HG03378 (cell line): ENCODE results near the gene IRF9.
"Not testable (repeated sequence)": the region's sequence is repeated elsewhere in the genome, so short reads cannot be mapped to it uniquely, and the experiment has no call there.

ENCODE experiments used
- ATAC-seq: cut with Tn5 transposase; IDR thresholded peaks from one replicate; pipeline ENCODE4 v1.9.1; 2021; ENCODE audit warnings: mild to moderate bottlenecking, moderate library complexity; ENCODE audit not compliant: unreplicated experiment

The IRF9 gene

DNA sequence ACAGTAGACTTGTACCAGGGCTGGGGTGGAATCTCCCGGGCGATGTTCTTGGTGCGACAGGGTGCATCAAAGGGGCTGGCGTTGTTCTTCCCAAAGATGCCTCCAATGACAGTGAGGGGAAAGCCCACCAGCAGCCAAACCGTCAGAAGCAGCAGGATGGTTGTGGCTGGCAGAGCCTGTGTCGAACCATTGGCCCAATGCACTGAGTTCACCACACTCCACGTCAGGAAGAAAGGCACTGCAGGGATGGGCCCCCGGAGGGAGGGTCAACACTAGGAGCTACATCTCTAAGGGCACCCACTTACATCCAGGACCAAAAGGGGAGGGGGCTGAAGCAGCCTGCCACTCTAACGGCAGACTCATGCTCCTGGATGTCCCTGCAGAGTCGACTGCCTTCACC is 29.4 kb downstream of the IRF9 start:
- ATAC-seq: no peak

DNA sequence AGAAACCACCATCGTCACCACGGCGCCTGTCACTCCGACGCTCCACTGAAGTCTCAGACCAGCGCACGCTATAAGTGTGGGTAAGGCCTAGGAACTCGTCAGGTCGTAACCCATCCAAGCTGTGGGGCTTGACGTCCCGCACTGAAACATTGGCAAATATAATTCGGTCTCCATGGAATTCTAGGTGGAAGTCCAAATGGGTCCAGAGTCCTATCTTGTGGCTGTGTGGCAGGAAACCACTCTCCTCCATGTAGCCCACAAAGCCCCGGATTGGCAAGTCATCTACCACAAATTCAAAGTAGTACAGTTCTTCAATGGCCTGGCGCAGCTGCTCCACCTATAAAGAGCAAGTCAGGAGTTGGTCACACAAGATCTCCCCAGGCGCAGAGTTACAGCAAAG is 31.9 kb downstream of the IRF9 start:
- no peak for ATAC-seq

DNA sequence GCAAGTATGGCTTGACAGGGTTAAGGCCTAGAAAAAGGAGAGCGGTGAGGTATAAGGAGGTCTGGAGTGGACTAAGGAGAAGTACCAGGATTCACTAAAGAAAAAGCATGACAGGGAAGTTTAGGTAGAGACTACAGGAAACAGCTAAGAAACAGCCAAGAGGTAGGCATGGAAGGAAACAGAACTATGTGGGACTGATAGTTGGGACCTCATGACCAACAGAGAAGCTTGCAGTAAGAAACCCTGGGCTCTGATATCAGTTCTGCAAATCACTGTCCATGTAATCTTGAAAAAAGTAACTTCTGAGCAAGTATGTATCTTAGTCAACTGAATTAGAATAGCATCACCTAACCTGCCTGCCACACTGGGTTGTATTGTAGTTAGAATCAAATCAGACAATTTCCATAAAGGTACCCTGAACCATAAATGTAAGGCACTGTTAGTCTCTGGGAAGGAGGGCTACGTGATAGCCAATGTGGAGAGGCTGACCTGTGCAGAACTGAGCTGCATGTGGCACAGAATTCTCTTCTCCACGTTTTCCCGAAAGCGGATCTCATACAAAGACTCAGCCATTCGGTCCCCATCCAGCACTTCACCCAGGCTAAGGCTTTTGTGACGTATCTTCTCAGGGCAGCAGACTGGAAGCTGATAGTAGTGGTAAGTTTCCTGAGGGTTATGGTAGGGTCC is 33.3 kb downstream of the IRF9 start:
- no peak for ATAC-seq

DNA sequence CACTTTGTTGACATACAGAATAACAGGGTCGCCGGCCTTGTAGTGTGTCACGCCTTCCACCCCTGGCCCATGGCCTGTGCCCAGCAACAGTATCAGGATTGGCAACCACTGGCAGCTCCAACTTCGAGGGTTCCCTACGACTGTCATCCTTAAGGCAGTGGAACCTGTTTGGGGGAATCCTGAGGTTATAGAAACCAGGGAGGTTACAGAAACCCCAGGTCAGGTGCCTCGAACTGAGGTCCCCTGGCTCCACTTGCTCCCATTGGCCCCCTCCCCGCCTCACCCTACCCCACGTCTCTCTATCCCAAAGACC is 33.8 kb downstream of the IRF9 start:
- ATAC-seq: no peak

DNA sequence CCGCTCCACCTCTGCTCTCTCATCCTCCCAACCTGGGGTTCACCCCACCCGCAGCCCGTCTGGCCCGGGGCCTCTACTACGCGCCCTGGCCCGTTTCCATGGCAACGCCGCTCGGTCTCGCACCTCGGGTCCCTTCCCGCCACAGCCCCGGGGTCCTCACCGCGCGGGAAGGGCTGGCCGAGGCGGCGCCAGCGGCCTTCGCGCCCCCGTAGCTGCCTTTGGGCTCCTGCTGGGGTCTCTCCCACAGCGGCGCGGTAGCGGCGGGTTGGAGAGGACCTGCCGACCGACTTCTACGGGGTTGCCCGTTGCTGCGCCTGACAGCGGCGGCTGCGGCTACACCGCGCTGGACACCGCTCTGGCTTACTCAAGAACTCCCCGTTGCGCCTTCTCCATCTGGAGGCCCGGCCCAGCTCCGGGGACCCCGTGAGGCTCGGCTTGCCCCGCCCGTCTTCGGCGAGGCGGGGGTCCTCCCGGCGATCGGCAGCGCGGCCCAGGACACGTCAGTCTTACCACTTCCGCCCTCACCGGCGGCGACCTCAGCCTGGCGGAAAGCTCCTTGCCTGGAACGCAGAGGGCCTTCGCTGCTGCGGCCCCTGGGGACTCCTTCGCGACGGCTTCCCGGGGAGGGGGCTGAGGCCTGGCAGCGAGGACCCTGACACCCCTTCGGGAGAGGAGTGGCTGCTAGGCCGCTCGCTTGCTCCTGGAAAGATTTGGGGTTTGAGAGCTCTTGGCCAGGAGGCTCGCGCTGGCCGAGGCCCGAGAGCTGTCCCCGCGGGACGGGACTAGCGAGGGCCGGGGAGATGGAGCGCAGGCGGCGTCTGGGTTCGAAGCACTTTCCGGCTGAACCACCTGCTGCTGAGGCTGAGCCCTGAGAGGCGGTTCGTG is 34.4 kb downstream of the IRF9 start, which contains the start of gene TM9SF1:
TM9SF1 (minus strand) TSS at position 256 of the 885 bp plus-strand sequence. CDS start 422 bp downstream, outside the sequence.
- ATAC-seq: peak; percentile 80

DNA sequence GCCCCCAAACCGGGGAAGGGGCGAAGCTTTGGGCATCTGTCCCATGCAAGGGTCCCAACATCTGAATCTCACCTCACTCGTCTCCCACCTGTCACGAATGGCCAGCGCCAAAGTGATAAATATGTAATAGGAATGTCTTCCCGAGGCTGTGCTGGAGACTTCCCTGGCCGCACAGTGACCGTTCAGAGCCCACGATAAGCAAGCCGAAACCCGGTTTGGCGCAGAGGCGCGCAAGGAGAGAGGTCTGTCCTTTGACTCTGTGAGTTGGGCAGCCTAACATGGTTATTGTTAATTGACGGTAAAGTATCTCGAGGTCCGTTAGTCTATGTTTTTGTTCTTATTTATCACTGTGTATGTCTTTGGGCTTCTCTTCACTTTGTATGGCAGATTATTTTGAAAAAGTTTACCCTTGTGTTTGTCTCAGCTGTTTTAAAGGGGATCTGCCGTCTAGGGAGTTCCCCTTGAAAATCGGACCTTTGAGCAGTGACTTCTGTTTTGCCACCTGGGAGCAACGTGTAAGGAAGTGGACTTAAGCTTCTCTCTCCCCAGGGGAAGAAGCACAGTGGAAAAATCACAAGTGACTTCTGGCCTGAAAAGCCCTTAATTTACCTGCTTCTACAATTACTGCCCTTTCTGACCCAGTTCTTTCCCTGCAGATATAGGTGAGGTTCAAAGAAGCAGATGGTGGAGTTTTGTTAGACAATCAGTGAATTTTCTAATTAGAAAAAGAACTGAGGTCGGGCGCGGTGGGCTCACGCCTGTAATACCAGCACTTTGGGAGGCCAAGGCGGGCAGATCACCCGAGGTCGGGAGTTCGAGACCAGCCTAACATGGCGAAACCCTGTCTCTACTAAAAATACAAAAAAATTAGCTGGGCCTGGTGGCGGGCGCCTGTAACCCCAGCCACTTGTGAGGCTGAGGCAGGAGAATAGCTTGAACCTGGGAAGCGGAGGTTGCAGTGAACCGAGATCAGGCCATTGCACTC is 35.3 kb downstream of the IRF9 start:
- peak; percentile 20 for ATAC-seq

DNA sequence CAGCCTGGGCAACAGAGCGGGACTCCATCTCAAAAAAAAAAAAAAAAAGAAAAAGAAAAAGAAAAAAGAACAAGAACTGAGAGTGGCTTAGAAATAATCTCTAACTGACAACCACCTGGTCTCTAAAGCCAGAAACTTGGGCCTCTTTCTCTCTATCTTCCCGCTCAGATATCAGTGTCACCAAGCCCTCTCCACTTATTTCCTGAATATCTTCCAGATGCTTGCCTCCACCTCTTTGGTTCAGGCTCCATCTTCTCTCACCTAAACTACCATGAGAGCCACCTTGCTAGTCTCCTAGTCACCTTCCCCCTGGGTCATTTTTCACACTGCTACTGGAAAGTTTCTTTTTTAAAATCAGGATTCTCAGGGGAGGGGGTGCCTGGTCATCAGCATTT is 36.0 kb downstream of the IRF9 start:
- no peak for ATAC-seq

DNA sequence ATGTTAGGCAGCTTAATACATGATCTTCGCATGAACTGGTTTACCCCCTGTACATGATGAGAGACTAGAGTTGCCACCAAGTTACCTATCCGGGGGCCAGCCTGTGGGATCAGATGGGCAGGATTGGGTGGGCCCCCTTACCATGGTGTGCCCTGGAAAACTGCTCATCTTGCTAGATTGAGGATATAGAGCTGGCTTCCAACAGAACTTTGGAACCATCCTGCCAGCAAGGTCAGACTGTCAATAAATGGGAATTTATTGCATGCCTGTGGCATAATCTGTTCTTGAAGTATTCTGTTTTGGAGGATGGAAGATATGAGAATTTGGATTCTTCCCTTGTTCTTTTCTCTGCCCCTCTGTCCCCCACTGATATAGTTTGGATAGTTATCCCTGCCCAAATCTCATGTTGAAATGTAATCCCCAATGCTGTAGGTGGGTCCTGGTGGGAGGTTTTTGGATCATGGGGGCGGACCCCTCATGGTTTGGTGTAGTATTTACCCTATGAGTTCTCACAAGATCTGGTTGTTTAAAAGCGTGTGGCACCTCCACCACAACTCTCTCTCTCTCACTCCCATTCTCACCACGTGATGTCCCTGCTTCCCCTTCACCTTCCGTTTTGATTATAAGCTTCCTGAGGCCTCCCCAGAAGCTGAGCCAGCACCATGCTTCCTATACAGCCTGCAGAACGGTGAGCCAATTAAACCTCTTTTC is 37.9 kb downstream of the IRF9 start:
- no peak for ATAC-seq

DNA sequence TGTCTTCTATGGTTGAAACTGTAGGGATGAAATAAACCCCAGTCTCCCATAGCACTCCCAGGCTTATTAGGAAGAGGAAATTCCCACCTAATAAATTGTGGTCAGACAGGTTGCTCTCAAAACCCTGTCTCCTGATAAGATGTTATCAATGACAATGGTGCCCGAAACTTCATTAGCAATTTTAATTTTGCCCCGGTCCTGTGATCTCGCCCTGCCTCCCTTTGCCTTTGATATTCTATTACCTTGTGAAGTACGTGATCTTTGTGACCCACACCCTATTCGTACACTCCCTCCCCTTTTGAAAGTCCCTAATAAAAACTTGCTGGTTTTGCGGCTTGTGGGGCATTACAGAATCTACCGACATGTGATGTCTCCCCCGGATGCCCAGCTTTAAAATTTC is 41.5 kb downstream of the IRF9 start:
- ATAC-seq: not testable (repeated sequence)

DNA sequence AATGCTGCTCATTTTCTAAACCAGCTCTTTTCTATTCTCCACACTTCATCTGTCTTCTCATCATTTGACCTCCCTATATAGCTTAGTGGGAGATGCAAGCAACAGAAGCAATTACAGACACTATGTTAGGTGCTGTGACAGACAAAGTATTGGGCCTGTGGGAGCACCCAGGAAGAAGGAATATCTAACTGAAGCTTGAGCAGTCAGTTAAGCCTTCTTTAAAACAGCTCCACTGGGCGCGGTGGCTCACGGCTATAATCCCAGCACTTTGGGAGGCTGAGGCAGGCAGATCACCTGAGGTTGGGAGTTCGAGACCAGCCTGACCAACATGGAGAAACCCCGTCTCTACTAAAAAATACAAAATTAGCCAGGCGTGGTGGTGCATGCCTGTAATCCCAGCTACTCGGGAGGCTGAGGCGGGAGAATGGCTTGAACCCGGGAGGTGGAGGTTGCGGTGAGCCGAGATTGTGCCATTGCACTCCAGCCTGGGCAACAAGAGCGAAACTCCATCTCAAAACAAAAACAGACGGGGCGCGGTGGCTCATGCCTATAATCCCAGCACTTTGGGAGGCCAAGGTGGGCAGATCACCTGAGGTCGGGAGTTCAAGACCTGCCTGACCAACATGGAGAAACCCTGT is 42.3 kb downstream of the IRF9 start:
- not testable (repeated sequence) for ATAC-seq

DNA sequence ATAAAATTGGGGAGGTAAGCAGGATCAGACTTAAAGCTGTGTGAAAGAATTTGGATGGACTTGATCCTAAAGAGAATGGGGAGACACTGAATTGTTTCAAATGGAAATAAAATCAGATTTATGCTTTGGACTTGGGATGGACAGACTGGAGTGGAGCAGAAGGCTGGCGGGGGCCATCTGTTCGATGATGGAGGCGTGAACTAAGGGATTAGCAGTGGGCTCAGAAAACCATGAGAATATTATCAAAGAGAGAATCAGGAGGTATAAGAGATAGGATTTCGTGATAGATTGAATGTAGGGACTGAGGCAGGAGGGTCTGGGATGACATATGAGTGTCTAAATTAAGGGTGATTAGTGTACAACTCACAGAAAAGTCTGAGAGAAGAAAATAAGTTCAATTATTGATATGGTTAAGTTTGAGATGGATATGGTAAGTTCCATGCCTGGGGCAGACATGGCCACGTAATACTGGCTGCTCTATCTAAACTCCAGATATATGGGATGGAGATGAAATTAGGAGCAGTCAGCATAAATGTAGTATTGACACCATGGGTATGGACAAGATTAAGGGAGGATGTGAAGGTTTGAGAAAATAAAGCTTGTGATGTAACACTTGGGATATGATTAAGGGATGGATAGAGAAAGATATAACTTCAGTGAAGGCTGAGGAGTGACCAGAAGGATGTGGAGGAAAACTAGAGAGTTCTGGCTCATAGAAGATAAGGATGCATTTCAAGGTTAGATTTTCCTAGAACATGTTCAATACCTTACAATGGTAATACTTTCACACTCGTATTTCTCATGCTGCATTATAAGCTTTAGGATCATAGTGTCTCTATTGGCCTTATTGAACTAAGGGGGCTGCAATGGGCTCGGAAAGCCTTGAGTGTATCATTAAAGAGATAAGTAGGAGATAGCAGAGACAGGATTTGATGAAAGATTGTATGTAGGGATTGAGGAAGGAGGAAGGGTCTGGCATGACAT is 43.4 kb downstream of the IRF9 start:
- no peak for ATAC-seq

DNA sequence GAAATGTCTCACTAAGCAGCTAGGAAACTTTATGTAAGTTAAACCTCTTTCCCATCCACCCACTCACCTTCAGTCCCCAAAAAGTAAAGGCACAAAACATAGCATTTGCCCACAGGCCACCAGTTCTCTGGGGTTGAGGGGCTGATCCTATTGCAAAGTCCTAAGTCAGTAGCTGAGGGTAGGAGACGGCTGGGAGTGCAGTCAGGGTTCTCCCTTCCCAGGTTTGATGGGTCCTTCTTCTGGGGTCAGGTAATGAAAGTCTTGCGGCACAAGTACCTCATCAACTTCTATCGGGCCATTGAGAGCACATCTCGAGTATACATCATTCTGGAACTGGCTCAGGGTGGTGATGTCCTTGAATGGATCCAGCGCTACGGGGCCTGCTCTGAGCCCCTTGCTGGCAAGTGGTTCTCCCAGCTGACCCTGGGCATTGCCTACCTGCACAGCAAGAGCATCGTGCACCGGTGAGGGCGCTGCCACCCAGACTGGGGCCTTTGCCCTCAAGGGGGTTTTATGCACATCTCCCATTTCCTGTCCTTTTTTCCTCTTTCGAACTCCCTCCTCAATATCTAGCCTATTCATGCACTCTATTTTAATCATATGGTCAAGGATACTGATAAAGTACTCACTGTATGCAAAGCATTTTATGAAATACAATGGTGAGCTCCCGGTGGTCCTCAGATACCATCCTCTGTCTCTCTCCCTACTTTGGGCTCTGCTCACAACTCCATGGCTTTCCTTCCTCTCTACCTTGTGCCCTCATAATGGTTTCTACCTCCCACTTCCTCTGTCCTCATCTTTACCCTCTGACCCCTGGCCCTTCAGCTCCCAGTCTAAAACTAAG is 45.4 kb downstream of the IRF9 start:
- no peak for ATAC-seq

DNA sequence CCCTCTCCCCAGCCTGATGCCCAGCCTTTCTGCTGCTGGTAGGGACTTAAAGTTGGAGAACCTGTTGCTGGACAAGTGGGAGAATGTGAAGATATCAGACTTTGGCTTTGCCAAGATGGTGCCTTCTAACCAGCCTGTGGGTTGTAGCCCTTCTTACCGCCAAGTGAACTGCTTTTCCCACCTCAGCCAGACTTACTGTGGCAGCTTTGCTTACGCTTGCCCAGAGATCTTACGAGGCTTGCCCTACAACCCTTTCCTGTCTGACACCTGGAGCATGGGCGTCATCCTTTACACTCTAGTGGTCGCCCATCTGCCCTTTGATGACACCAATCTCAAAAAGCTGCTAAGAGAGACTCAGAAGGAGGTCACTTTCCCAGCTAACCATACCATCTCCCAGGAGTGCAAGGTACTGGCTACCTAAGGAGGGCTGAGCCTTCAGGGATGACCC is 46.1 kb downstream of the IRF9 start:
- ATAC-seq: no peak

DNA sequence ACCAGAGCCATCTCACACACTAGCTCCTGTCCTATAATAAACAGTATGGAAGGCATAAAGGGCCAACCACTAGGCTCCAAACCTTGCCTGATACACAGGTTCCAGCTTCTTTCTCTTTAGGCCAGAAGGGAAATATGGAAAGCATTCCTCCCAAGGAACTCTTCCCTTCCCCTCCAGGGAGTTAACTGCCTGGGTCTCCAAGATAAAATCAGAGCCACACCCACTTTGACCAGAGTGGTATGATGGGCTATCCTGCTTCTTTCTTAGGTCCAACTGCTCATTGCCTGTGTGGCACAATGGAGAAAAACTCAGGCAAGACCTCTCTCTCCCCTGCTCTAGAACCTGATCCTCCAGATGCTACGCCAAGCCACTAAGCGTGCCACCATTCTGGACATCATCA is 46.6 kb downstream of the IRF9 start:
- ATAC-seq: no peak

DNA sequence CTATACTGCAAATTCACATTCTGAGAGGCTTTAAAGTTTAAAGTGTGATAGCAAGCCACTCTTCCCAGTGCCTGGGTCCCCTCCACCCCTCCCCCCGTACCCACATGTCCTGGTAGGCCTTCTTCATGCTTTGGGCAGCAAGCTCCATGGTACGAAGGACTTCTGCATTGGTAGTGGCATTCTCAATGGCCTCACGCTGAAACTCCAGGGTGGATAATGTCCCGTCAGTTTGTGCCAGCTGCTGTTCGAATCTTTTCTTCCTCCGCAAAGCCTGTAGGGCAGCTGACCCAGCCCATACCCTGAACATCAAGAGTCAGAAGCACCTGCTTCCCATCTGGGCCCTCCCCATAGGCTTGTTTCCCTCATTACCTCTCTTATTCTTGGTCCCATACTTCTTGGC is 50.2 kb downstream of the IRF9 start:
- ATAC-seq: no peak

DNA sequence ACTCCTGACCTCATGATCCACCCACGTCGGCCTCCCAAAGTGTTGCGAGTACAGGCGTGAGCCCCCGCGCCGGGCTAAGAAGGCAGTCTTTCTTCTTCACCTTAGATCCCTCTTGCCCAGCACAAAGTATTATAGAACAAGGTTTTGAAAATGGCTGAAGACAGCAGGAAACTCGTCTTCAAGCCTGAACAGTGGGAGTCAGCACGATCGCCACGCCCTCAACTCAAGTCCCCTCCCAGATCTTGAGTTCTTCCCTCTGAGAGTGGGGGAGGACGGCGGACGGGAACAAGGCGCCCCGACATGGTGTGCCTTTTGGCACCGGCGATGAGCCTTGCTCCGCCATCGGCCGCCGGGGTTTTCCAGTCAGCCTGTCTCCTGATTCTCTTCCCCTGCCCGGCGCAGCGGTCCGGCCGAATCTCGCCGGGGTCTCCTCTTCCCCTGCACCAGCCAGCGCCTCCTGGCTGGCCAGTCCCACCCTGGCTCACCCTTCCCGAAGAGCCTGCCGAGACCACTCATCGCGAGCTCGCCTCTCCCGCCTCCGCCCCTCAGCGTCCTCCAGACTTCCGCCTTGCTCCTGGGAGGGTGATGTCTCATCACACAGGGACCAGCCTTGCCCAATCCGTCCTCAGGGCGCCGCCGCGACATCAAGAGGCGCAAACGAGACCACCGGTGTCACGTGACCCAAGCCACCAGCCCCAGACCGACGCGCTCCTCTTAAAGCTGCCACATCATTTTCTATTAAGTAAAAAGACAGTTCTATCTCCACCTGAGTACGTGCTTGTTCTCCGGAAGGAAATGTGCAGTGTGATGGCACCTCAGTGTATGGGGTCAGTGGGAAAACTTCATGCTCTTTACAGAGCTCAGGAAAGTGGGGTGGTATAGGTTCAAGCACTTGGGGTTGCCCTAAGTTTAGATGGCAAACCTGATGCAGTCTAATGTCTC is 52.1 kb downstream of the IRF9 start, which contains the start of gene CHMP4A:
CHMP4A (minus strand) TSS at position 565 of the 942 bp plus-strand sequence; CDS start at position 516, 49 bp downstream.
- ATAC-seq: peak; percentile 71
